Uterus (tissue), 4 donors: ENCODE measurements around the gene SEPTIN10. TPM values are rescaled to one million over a fixed set of nuclear protein-coding genes. Genes with fewer than 3 reads are reported as not detected.
"Not testable (repeated sequence)": the region's sequence is repeated elsewhere in the genome, so short reads cannot be mapped to it uniquely, and the experiment has no call there.

Experiments used
- DNase-seq, 2 donors: peaks; one replicate each; pipeline ENCODE4 v3.0.0-alpha.2; 2019 to 2020
- H3K27ac ChIP-seq, 2 donors: fragments of 200-600 bp; sonication (generic); 1 replicate in 1 of 2; 2 replicates in 1 of 2; pipeline ENCODE4 v1.5.1; 2016 to 2018
- H3K27me3 ChIP-seq, 2 donors: fragments of 200-600 bp; sonication (generic); one replicate each; pipeline ENCODE4 v1.5.1; 2018 to 2019; ENCODE audit warnings: control low read depth in 1 of 2
- H3K36me3 ChIP-seq, 2 donors: fragments of 200-600 bp; sonication (generic); one replicate each; pipeline ENCODE4 v1.5.1; 2019; ENCODE audit warnings: control low read depth in 1 of 2
- H3K4me1 ChIP-seq, 2 donors: fragments of 200-600 bp; sonication (generic); one replicate each; pipeline ENCODE4 v1.5.1; 2018 to 2019; ENCODE audit warnings: control low read depth in 1 of 2
- H3K4me3 ChIP-seq, 2 donors: fragments of 200-600 bp; sonication (generic); 1 replicate in 1 of 2; 2 replicates in 1 of 2; pipeline ENCODE4 v1.5.1; 2018 to 2019; ENCODE audit warnings: mild to moderate bottlenecking in 1 of 2
- H3K9me3 ChIP-seq, 2 donors: fragments of 200-600 bp; sonication (generic); one replicate each; pipeline ENCODE4 v1.5.1; 2019; ENCODE audit warnings: control low read depth in 1 of 2
- POLR2A ChIP-seq, 2 donors: fragments of 450-650 bp; IDR thresholded peaks; one replicate each; pipeline ENCODE4 v1.6.1; 2016; ENCODE audit warnings: antibody characterized with exemption in 2 of 2, mild to moderate bottlenecking in 1 of 2, moderate library complexity in 1 of 2
- intact Hi-C: fragments of 100-400 bp; cut with DNase I; formaldehyde crosslinking; loops from one replicate; pipeline ENCODE4 v1.15.1; 2023; ENCODE audit warnings: low total_unique reads
- total RNA-seq, 4 donors: library from RNA; depleted of rRNA in 3 of 4; stranded (reverse); fragments of >200 nt in 3 of 4; gene quantifications; one replicate each; pipeline versions ENCODE4 v1.1.0 to v1.2.4, GENCODE V29; 2014 to 2023
- TF ChIP-seq, protein P1 (sequence below), 4 experiments: fragments of 200-600 bp in 2 of 4; fragments of 450-650 bp in 2 of 4; sonication (generic) in 2 of 4; IDR thresholded peaks; one replicate each; pipeline ENCODE4 v1.5.1; 2016 to 2019; ENCODE audit warnings: antibody characterized with exemption in 4 of 4, mild to moderate bottlenecking in 2 of 4, moderate library complexity in 1 of 4
- donor health status: DM: yes; HTN: yes; CAD: no.

SEPTIN10 gene
- total RNA-seq, 4 donors from 2014 or later = 52.8 to 181 (median 121) TPM

DNA sequence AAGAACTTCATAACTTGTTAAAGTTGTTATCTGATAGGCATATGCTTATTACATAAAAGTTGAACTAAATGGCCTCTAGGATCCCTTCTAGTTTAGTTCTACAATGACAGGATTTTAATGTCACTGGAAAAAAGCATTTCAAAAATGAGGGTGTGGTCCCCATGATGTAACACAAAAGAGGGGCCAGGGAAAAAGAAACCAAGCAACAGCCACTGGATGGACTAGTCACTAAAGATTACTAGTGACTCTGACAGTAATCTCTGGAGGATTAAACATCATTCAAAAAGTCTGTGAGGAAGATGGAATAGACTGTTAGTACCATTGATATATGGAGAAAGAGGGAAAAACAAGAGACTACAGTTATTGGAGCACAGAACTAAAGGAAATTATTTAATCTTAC is 22.6 kb downstream of the SEPTIN10 start:
- Histone ChIP-seq H3K36me3 (no peaks in the 10 kb centered on the region), H3K9me3 (no peaks in the 10 kb centered on the region), H3K4me1 (no peaks in the 10 kb centered on the region), H3K4me3 (no peak overlapping the region), H3K27ac (no peak overlapping the region), H3K27me3 (no peaks in the 10 kb centered on the region)
- intact Hi-C loops = no loop called here
- no peak for DNase-seq
- TF ChIP-seq, protein P1, sequence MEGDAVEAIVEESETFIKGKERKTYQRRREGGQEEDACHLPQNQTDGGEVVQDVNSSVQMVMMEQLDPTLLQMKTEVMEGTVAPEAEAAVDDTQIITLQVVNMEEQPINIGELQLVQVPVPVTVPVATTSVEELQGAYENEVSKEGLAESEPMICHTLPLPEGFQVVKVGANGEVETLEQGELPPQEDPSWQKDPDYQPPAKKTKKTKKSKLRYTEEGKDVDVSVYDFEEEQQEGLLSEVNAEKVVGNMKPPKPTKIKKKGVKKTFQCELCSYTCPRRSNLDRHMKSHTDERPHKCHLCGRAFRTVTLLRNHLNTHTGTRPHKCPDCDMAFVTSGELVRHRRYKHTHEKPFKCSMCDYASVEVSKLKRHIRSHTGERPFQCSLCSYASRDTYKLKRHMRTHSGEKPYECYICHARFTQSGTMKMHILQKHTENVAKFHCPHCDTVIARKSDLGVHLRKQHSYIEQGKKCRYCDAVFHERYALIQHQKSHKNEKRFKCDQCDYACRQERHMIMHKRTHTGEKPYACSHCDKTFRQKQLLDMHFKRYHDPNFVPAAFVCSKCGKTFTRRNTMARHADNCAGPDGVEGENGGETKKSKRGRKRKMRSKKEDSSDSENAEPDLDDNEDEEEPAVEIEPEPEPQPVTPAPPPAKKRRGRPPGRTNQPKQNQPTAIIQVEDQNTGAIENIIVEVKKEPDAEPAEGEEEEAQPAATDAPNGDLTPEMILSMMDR (IDR thresholded peaks at IDR 0.05) = no peak
- no peak for TF ChIP-seq POLR2A (IDR thresholded peaks at IDR 0.05)

DNA sequence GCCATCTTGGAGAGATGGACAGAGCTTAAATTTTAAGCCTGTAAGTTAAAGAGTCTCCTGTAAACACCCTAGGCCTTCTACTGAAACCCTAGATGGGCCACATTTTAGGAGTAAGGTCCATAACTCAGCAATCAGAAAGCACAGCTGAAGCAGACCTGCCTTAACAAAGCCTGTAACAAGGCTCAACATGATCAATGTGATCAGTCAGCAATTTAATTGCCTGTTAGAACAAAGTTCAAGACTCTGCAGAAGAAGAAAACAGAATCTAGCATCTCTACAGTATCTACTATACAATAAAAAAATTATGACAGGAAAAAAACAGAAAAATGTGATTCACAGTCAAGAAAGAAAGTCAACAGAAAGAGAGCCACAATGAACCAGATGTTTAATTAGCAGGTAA is 27.1 kb downstream of the SEPTIN10 start:
- no peaks in the 10 kb centered on the region for H3K36me3 ChIP-seq
- no peak for TF ChIP-seq POLR2A (IDR thresholded peaks at IDR 0.05)
- TF ChIP-seq, protein P1 (IDR thresholded peaks at IDR 0.05) = no peak
- no peak overlapping the region for H3K27ac ChIP-seq
- no peak for DNase-seq
- no peaks in the 10 kb centered on the region for H3K4me1 ChIP-seq
- no peak overlapping the region for H3K4me3 ChIP-seq
- no peaks in the 10 kb centered on the region for H3K9me3 ChIP-seq
- no peaks in the 10 kb centered on the region for H3K27me3 ChIP-seq
- intact Hi-C loops = no loop called here

DNA sequence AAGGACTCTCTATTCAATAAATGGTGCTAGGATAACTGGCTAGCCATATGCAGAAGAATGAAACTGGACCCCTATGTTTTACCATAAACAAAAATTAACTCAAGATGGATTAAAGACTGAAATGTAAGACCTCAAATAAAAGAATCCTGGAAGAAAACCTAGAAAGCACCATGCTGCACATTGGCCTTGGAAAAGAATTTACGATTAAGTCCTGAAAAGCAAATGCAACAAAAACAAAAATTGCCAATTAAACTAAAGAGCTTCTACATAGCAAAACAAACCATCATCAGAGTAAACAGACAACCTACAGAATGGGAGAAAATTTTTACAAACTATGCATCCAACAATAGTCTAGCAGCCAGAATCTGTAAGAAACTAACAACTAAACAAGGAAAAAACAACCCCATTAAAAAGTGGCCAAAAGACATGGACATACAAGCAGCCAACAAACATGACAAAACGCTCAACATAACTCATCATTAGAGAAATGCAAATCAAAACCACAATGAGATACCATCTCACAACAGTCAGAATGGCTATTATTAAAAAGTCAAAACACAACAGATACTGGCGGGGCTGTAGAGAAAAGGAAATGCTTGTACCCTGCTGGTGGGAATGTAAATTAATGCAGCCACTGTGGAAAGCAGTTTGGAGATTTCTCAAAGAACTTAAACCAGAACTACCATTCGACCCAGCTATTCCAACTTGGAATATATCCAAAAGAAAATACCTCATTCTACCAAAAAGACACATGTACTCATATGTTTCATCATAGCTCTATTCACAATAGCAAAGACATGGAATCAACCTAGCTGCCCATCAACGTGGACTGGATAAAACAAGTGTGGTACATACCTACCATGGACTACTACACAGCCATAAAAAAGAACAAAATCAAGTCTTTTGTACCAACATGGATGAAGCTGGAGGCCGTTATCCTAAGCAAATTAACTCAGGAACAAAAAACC is 30.6 kb downstream of the SEPTIN10 start:
- Histone ChIP-seq H3K27me3 (no peaks in the 10 kb centered on the region), H3K4me1 (no peaks in the 10 kb centered on the region), H3K36me3 (no peaks in the 10 kb centered on the region), H3K4me3 (no peak overlapping the region), H3K27ac (no peak overlapping the region), H3K9me3 (no peaks in the 10 kb centered on the region)
- no peak for TF ChIP-seq POLR2A (IDR thresholded peaks at IDR 0.05)
- TF ChIP-seq, protein P1 (IDR thresholded peaks at IDR 0.05) = no peak
- DNase-seq = no peak
- intact Hi-C loops = no loop called here

DNA sequence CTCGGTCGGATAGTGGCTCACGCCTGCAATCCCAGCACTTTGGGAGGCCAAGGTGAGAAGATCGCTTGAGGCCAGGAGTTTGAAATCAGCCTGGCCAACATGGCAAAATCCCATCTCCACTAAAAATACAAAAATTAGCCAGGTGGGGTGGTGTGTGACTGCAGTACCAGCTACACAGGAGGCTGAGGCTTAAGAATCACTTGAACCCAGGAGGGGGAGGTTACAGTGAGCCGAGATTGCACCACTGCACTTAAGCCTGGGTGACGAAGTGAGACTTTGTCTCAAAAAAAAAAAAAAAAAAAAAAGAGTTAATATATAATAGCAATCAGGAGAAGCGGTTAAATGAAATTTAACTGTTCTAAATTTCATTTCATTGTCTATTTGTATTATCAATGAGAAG is 36.1 kb downstream of the SEPTIN10 start:
- H3K4me3 ChIP-seq, H3K27ac ChIP-seq, H3K27me3 ChIP-seq, H3K4me1 ChIP-seq, H3K36me3 ChIP-seq, intact Hi-C loops, DNase-seq, H3K9me3 ChIP-seq: not testable (repeated sequence)

DNA sequence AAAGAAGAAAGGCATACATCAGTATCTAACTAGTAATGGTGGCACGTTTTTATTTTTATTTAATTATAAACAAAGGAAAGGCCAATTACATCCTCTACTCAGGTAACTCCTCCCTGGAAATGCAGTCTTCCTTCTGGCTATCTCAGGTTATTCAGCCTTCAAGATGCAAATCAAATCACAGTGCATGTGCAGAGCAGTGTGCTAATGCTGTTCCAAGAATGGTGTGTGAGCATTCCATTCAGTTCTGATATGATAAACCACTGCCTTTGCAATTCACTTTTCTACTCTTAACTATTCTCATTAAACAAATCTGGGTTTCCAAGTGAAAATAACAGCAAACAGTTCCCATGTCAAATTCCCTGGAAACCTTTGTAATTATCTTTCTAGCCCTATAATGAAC is 38.4 kb downstream of the SEPTIN10 start:
- no peaks in the 10 kb centered on the region for H3K9me3 ChIP-seq
- no peaks in the 10 kb centered on the region for H3K27me3 ChIP-seq
- H3K4me3 ChIP-seq = no peak overlapping the region
- H3K36me3 ChIP-seq = no peaks in the 10 kb centered on the region
- H3K4me1 ChIP-seq = no peaks in the 10 kb centered on the region
- intact Hi-C loops = no loop called here
- DNase-seq = no peak
- TF ChIP-seq POLR2A (IDR thresholded peaks at IDR 0.05) = no peak
- TF ChIP-seq, protein P1 (IDR thresholded peaks at IDR 0.05) = no peak
- H3K27ac ChIP-seq = no peak overlapping the region
